HFFc6 (cell line): ENCODE data around the gene GPC6. TPM values are rescaled to one million over a fixed set of nuclear protein-coding genes. Genes with fewer than 3 reads are reported as not detected.

Experiments used
- DNase-seq: peaks from one replicate; pipeline ENCODE4 v3.0.0-alpha.2; 2018
- H3K27ac Mint-ChIP-seq: 2 replicates; pipeline ENCODE4 v1.8.0; 2020; ENCODE audit warnings: mild to moderate bottlenecking, mixed read lengths
- H3K27me3 Mint-ChIP-seq: 2 replicates; pipeline ENCODE4 v1.8.0; 2021; ENCODE audit warnings: mild to moderate bottlenecking, moderate library complexity, mixed read lengths; ENCODE audit not compliant: insufficient read depth
- H3K36me3 Mint-ChIP-seq: 2 replicates; pipeline ENCODE4 v1.8.0; 2021; ENCODE audit warnings: low read depth, mixed read lengths
- H3K4me1 Mint-ChIP-seq: 2 replicates; pipeline ENCODE4 v1.8.0; 2020; ENCODE audit warnings: low read depth, mixed read lengths
- H3K4me3 Mint-ChIP-seq: 2 replicates; pipeline ENCODE4 v1.8.0; 2020; ENCODE audit warnings: mild to moderate bottlenecking, moderate library complexity, mixed read lengths
- H3K9me3 Mint-ChIP-seq: 2 replicates; pipeline ENCODE4 v1.8.0; 2020; ENCODE audit warnings: mild to moderate bottlenecking, mixed read lengths
- CTCF ChIP-seq: fragments of 200-600 bp; sonication (generic); IDR thresholded peaks from 2 replicates; pipeline ENCODE4 v1.5.0; 2021; ENCODE audit warnings: antibody characterized with exemption, mild to moderate bottlenecking
- total RNA-seq, 6 experiments: library from RNA; stranded (reverse); fragmentation: NEBNext Ultra II Directional; extraction: Animal tissue kit (Norgen Biotek cat#: 25700); gene quantifications; 2 replicates in 1 of 6; 3 replicates in 5 of 6; pipeline ENCODE4 v1.2.3, GENCODE V29; 2021

GPC6 gene
- total RNA-seq, 6 experiments from 2014 or later, result 3.0 to 5.3 (median 4.4) TPM

DNA sequence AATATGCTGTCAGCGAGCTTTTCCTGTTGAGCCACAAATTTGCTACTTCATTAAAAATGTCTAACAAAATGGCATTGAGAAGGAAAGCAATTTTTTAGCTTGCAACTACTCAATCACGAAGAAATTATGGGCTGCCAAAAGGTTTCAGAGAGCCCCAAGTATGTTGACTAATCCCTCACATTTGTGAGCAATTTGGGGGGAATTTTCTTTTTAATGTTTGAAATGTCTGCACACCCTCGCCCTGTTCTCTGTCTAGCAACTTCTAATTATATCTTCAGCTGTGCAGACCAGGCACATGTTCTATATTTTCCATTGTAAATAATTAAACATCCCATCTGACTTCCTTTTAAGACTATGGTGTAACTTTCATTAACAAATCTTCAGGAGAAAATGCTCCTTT, 1060.0 kb downstream of the GPC6 start:
- TF ChIP-seq CTCF, result no peak
- no peak overlapping the region for H3K4me3 Mint-ChIP-seq
- DNase-seq, result no peak
- peaks cover 7% of the 10 kb centered on the region for H3K4me1 Mint-ChIP-seq
- no peaks in the 10 kb centered on the region for H3K9me3 Mint-ChIP-seq
- H3K27ac Mint-ChIP-seq, result no peak overlapping the region
- no peaks in the 10 kb centered on the region; the same call in 1 of the 2 replicates for H3K27me3 Mint-ChIP-seq
- H3K36me3 Mint-ChIP-seq, result no peaks in the 10 kb centered on the region

DNA sequence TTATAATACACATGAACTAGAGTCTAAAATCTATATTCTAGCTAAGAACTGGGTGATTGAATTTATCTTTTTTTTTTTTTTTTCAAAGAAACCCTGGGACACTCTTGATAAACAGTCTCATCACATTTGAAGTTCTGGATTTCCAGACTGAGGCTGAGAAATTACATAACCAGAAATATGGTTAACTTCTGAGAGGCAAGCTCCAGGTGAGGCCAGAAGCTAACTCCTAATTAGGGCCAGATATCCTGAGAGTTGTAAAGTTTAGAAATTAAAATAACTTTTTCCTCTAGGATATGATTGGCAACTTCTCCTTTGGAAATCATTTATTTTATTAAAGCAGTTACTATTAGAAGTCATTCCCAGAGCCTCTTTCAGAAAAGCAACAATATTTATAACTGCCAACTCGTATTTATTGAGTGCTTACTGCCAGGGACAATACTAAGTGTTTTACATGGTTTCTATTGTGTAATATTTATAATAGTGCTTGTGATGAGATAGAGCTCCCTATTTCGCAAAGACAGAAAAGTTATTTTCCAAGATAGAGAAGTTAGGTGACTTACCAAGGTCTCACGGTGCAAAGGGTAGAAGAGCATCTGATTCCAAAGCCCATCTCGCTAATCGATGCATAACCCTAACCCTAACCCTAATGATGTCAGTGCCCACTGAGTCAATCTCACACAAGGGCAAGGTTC, 1065.2 kb downstream of the GPC6 start:
- TF ChIP-seq CTCF, result no peak
- H3K27me3 Mint-ChIP-seq, result no peaks in the 10 kb centered on the region; the same call in 1 of the 2 replicates

GRCh38 chr13:94292323-94292640, 1065.7 kb downstream of the GPC6 start:
- no peaks in the 10 kb centered on the region for H3K36me3 Mint-ChIP-seq
- no peak overlapping the region for H3K4me3 Mint-ChIP-seq
- no peaks in the 10 kb centered on the region for H3K9me3 Mint-ChIP-seq
- no peak overlapping the region for H3K27ac Mint-ChIP-seq
- no peaks in the 10 kb centered on the region for H3K4me1 Mint-ChIP-seq
- DNase-seq, result no peak
- no peaks in the 10 kb centered on the region; the same call in 1 of the 2 replicates for H3K27me3 Mint-ChIP-seq
- no peak for TF ChIP-seq CTCF

More for the DNA sequence above, 1065.2 kb downstream of the GPC6 start:
- H3K27ac Mint-ChIP-seq, result no peak overlapping the region
- no peaks in the 10 kb centered on the region for H3K9me3 Mint-ChIP-seq
- H3K4me3 Mint-ChIP-seq, result no peak overlapping the region
- peaks cover 3% of the 10 kb centered on the region for H3K4me1 Mint-ChIP-seq
- DNase-seq, result no peak
- H3K36me3 Mint-ChIP-seq, result no peaks in the 10 kb centered on the region

GRCh38 chr13:94296471-94296870, 1069.9 kb downstream of the GPC6 start:
- H3K4me1 Mint-ChIP-seq, result no peaks in the 10 kb centered on the region
- no peak for DNase-seq
- no peaks in the 10 kb centered on the region for H3K27me3 Mint-ChIP-seq
- no peaks in the 10 kb centered on the region for H3K9me3 Mint-ChIP-seq
- TF ChIP-seq CTCF, result no peak
- H3K4me3 Mint-ChIP-seq, result no peak overlapping the region
- no peak overlapping the region for H3K27ac Mint-ChIP-seq
- H3K36me3 Mint-ChIP-seq, result no peaks in the 10 kb centered on the region

DNA sequence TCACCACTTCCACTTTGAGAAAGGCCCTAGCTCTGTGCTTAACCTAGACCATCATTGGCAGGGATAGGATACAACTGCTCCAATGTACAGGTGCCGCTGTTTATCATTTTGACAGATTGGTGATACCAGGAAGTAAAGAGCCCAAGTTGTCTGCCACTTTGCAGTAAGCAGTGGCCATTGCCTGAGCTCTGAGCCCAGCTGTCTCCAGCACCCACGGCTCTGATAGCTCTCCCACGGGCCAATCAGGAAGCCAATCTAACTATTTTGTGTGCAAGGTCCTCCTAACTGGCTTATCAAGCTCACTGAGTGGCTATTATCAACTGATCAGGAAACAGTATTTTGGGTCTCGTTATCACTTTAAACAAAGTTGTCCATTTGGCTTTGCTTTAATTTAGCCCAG, 1071.7 kb downstream of the GPC6 start:
- no peaks in the 10 kb centered on the region for H3K36me3 Mint-ChIP-seq
- TF ChIP-seq CTCF, result no peak
- no peaks in the 10 kb centered on the region for H3K27me3 Mint-ChIP-seq
- DNase-seq, result no peak
- H3K4me3 Mint-ChIP-seq, result no peak overlapping the region
- no peaks in the 10 kb centered on the region for H3K4me1 Mint-ChIP-seq
- no peak overlapping the region for H3K27ac Mint-ChIP-seq
- H3K9me3 Mint-ChIP-seq, result no peaks in the 10 kb centered on the region
